Neutrophil (primary cell): ENCODE results near the gene STRIP1.

ENCODE experiments used
- H3K27ac ChIP-seq: fragments of 200-600 bp; sonication (generic); 2 replicates; pipeline ENCODE4 v1.5.1; 2016; ENCODE audit warnings: mild to moderate bottlenecking, moderate library complexity
- H3K27me3 ChIP-seq: fragments of 200-600 bp; sonication (generic); 2 replicates; pipeline ENCODE4 v1.6.0; 2016; ENCODE audit warnings: mild to moderate bottlenecking
- H3K36me3 ChIP-seq: fragments of 200-600 bp; sonication (generic); 2 replicates; pipeline ENCODE4 v1.5.1; 2017
- H3K4me1 ChIP-seq, 2 experiments: fragments of 200-600 bp in 1 of 2; sonication (generic) in 1 of 2; 1 replicate in 1 of 2; 2 replicates in 1 of 2; pipeline versions ENCODE4 v1.5.1 to v1.6.1; 2013 to 2016; ENCODE audit warnings: low read depth in 1 of 2, low read length in 1 of 2, mild to moderate bottlenecking in 1 of 2, moderate library complexity in 1 of 2; ENCODE audit not compliant: control insufficient read depth in 1 of 2, insufficient read depth in 1 of 2
- H3K4me3 ChIP-seq, 2 experiments: fragments of 200-600 bp in 1 of 2; sonication (generic) in 1 of 2; 1 replicate in 1 of 2; 2 replicates in 1 of 2; pipeline ENCODE4 v1.5.1; 2013 to 2016; ENCODE audit warnings: low read depth in 1 of 2, low read length in 1 of 2, mild to moderate bottlenecking in 1 of 2, moderate library complexity in 1 of 2
- H3K9me3 ChIP-seq: fragments of 200-600 bp; sonication (generic); 2 replicates; pipeline ENCODE4 v1.5.1; 2016
- CTCF ChIP-seq: fragments of 200-600 bp; sonication (generic); IDR thresholded peaks from 2 replicates; pipeline ENCODE4 v1.5.1; 2016; ENCODE audit warnings: antibody characterized with exemption

STRIP1 gene

GRCh38 chr1:110050602-110051261 lies 16.3 kb downstream of the STRIP1 start:
- no peaks in the 10 kb centered on the region for H3K27me3 ChIP-seq
- no peak overlapping the region for H3K27ac ChIP-seq
- TF ChIP-seq CTCF: no peak
- no peak overlapping the region for H3K4me3 ChIP-seq
- H3K9me3 ChIP-seq: no peaks in the 10 kb centered on the region
- H3K36me3 ChIP-seq: peaks cover 100% of the 10 kb centered on the region
- H3K4me1 ChIP-seq: no peaks in the 10 kb centered on the region

GRCh38 chr1:110051262-110051648 lies 16.8 kb downstream of the STRIP1 start:
- H3K27me3 ChIP-seq: no peaks in the 10 kb centered on the region
- H3K4me3 ChIP-seq: no peak overlapping the region
- H3K36me3 ChIP-seq: peaks cover 100% of the 10 kb centered on the region
- no peaks in the 10 kb centered on the region for H3K4me1 ChIP-seq
- no peak for TF ChIP-seq CTCF
- H3K27ac ChIP-seq: no peak overlapping the region
- H3K9me3 ChIP-seq: no peaks in the 10 kb centered on the region

- peak; percentile 77 for TF ChIP-seq CTCF
- Histone ChIP-seq H3K4me3 (no peak overlapping the region), H3K4me1 (no peaks in the 10 kb centered on the region), H3K9me3 (no peaks in the 10 kb centered on the region), H3K36me3 (peaks cover 100% of the 10 kb centered on the region), H3K27me3 (no peaks in the 10 kb centered on the region), H3K27ac (no peak overlapping the region)
These were observed 19.4 kb downstream of the STRIP1 start for GRCh38 chr1:110053552-110054428.

- Histone ChIP-seq H3K27ac (no peak overlapping the region), H3K4me3 (no peak overlapping the region), H3K9me3 (no peaks in the 10 kb centered on the region), H3K4me1 (no peaks in the 10 kb centered on the region), H3K36me3 (peaks cover 94% of the 10 kb centered on the region), H3K27me3 (no peaks in the 10 kb centered on the region)
- no peak for TF ChIP-seq CTCF
These were observed 21.3 kb downstream of the STRIP1 start for GRCh38 chr1:110055493-110056284.

- Histone ChIP-seq H3K9me3 (no peaks in the 10 kb centered on the region), H3K27me3 (no peaks in the 10 kb centered on the region), H3K27ac (no peak overlapping the region), H3K4me3 (no peak overlapping the region), H3K36me3 (peaks cover 94% of the 10 kb centered on the region), H3K4me1 (no peaks in the 10 kb centered on the region)
- TF ChIP-seq CTCF: no peak
These were observed 21.9 kb downstream of the STRIP1 start for GRCh38 chr1:110056285-110056683.
